ENCODE measurements around the gene SNRK.

- TF ChIP-seq EZH2phosphoT487 (IDR thresholded peaks at IDR 0.05; ENCODE audit: borderline replicate concordance): no peak
- TF ChIP-seq CTCF (conservative IDR thresholded peaks at IDR 0.05; ENCODE audit: low read length): no peak
These were observed 21.3 kb downstream of the SNRK start for GRCh38 chr3:43307649-43308048.
